ENCODE data around the gene FBN2. TPM values are rescaled to one million over a fixed set of nuclear protein-coding genes. Genes with fewer than 3 reads are reported as not detected.

The FBN2 gene
- total and polyA plus RNA-seq, 2 experiments from 2014 or later = 41.0 to 143 TPM

- no peak for DNase-seq (ENCODE audit: low spot score)
- Histone ChIP-seq H3K9me2 (replicated peaks; ENCODE audit: insufficient read depth) (no peaks in the 10 kb centered on the region), H3K79me2 (no peaks in the 10 kb centered on the region), H3K4me2 (no peak overlapping the region), H3K27me3 (no peaks in the 10 kb centered on the region), H3K4me3 (no peak overlapping the region), H2AFZ (no peak overlapping the region), H3K36me3 (replicated peaks; ENCODE audit: insufficient read depth, low read depth) (no peaks in the 10 kb centered on the region), H3K4me1 (ENCODE audit: insufficient read depth) (peaks cover 5% of the 10 kb centered on the region), H3K27ac (no peak overlapping the region), H4K20me1 (ENCODE audit: insufficient read depth, poor library complexity, severe bottlenecking) (no peaks in the 10 kb centered on the region), H3K9me3 (ENCODE audit: low read depth) (no peaks in the 10 kb centered on the region)
- TF ChIP-seq EZH2 (IDR thresholded peaks at IDR 0.05; ENCODE audit: borderline replicate concordance) (no peak), CTCF (IDR thresholded peaks at IDR 0.05; ENCODE audit: poor library complexity) (no peak), EZH2phosphoT487 (IDR thresholded peaks at IDR 0.05; ENCODE audit: low read depth, severe bottlenecking, unreplicated experiment) (no peak)
- 87% methylated on average over 5 of the region's 5 CpGs for WGBS (ENCODE audit: low lambda C conversion rate, missing lambda C conversion rate)
Measured at GRCh38 chr5:128273736-128274135, 264.3 kb downstream of the FBN2 start.

GRCh38 chr5:128271859-128272464 is 266.1 kb downstream of the FBN2 start:
- H3K4me1 ChIP-seq (ENCODE audit: insufficient read depth) = peaks cover 5% of the 10 kb centered on the region
- peaks cover 2% of the 10 kb centered on the region for H3K36me3 ChIP-seq (replicated peaks; ENCODE audit: insufficient read depth, low read depth)
- H2AFZ ChIP-seq = no peak overlapping the region
- 83% methylated on average over 6 of the region's 6 CpGs for WGBS (ENCODE audit: low lambda C conversion rate, missing lambda C conversion rate)
- no peaks in the 10 kb centered on the region for H3K79me2 ChIP-seq
- H3K27me3 ChIP-seq = no peaks in the 10 kb centered on the region
- DNase-seq (ENCODE audit: low spot score) = peak; percentile 46
- H3K4me2 ChIP-seq = no peak overlapping the region
- TF ChIP-seq EZH2 (IDR thresholded peaks at IDR 0.05; ENCODE audit: borderline replicate concordance) = no peak
- no peak for TF ChIP-seq EZH2phosphoT487 (IDR thresholded peaks at IDR 0.05; ENCODE audit: low read depth, severe bottlenecking, unreplicated experiment)
- no peak for TF ChIP-seq CTCF (IDR thresholded peaks at IDR 0.05; ENCODE audit: poor library complexity)
- no peak overlapping the region for H3K4me3 ChIP-seq
- H3K9me2 ChIP-seq (replicated peaks; ENCODE audit: insufficient read depth) = no peaks in the 10 kb centered on the region
- no peaks in the 10 kb centered on the region for H4K20me1 ChIP-seq (ENCODE audit: insufficient read depth, poor library complexity, severe bottlenecking)
- H3K27ac ChIP-seq = no peak overlapping the region
- no peaks in the 10 kb centered on the region for H3K9me3 ChIP-seq (ENCODE audit: low read depth)

DNA sequence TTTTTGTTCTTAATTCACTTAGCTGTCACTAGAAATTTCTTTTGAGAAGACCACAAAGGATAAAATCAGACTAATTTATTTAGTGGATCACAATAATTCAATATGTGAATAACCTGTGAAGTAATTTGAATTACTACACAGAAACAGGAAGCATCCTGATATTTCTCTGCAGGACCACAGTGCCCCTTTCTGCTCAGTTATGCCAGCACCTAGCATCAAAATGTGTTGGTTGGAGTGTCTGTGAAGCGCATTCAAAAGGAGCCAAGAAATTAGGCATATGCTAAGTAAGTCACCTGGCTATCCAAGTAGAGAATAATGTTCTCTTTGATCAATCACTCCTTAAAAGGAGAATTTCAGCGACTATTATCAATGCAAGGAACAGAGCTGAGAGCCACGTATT is 267.0 kb downstream of the FBN2 start:
- no peaks in the 10 kb centered on the region for H3K9me2 ChIP-seq (replicated peaks; ENCODE audit: insufficient read depth)
- no peak overlapping the region for H3K4me3 ChIP-seq
- H3K4me1 ChIP-seq (ENCODE audit: insufficient read depth) = no peaks in the 10 kb centered on the region
- WGBS (ENCODE audit: low lambda C conversion rate, missing lambda C conversion rate) = 91% methylated on average over 3 of the region's 3 CpGs
- H3K27ac ChIP-seq = no peak overlapping the region
- H4K20me1 ChIP-seq (ENCODE audit: insufficient read depth, poor library complexity, severe bottlenecking) = no peaks in the 10 kb centered on the region
- no peaks in the 10 kb centered on the region for H3K79me2 ChIP-seq
- no peak overlapping the region for H3K4me2 ChIP-seq
- no peak overlapping the region for H2AFZ ChIP-seq
- TF ChIP-seq CTCF (IDR thresholded peaks at IDR 0.05; ENCODE audit: poor library complexity) = no peak
- no peak for TF ChIP-seq EZH2phosphoT487 (IDR thresholded peaks at IDR 0.05; ENCODE audit: low read depth, severe bottlenecking, unreplicated experiment)
- TF ChIP-seq EZH2 (IDR thresholded peaks at IDR 0.05; ENCODE audit: borderline replicate concordance) = no peak
- peaks cover 3% of the 10 kb centered on the region for H3K36me3 ChIP-seq (replicated peaks; ENCODE audit: insufficient read depth, low read depth)
- DNase-seq (ENCODE audit: low spot score) = no peak
- no peaks in the 10 kb centered on the region for H3K9me3 ChIP-seq (ENCODE audit: low read depth)
- no peaks in the 10 kb centered on the region for H3K27me3 ChIP-seq
